HepG2 (cell line): ENCODE measurements around the gene ME3. TPM values are rescaled to one million over a fixed set of nuclear protein-coding genes. Genes with fewer than 3 reads are reported as not detected.

Experiments used
- EED ChIP-seq: sonication (generic); formaldehyde crosslinking; IDR thresholded peaks from 2 replicates; pipeline ENCODE4 v1.5.0; 2020; ENCODE audit warnings: mild to moderate bottlenecking, missing genetic modification reagents
- FOXA1 ChIP-seq, 2 experiments: fragments of 450-650 bp in 1 of 2; sonication (generic) in 1 of 2; formaldehyde crosslinking in 1 of 2; IDR thresholded peaks; 2 replicates each; pipeline versions ENCODE4 v1.4.0 to v1.6.1; 2016 to 2020; ENCODE audit warnings: missing genetic modification reagents in 1 of 2
- IKZF1 ChIP-seq: fragments of 450-650 bp; IDR thresholded peaks from 2 replicates; pipeline ENCODE4 v1.7.1; 2016
- NR2F6 ChIP-seq, 2 experiments: IDR thresholded peaks; 2 replicates each; pipeline ENCODE4 v1.6.1; 2016; ENCODE audit warnings: antibody characterized with exemption in 1 of 2, mild to moderate bottlenecking in 1 of 2
- SNRNP70 ChIP-seq: fragments of 200-400 bp; formaldehyde crosslinking; IDR thresholded peaks from 2 replicates; pipeline ENCODE4 v1.6.1; 2017; ENCODE audit warnings: mild to moderate bottlenecking, low read depth, low read length, moderate library complexity
- SP4 ChIP-seq: sonication (generic); formaldehyde crosslinking; IDR thresholded peaks from 2 replicates; pipeline ENCODE4 v1.8.1; 2023; ENCODE audit warnings: mild to moderate bottlenecking, missing genetic modification reagents
- U2AF2 ChIP-seq: fragments of 200-400 bp; formaldehyde crosslinking; IDR thresholded peaks from 2 replicates; pipeline ENCODE4 v1.6.1; 2017; ENCODE audit warnings: low read depth, mild to moderate bottlenecking, low read length
- ZFP36 ChIP-seq: fragments of 150-350 bp; IDR thresholded peaks from 2 replicates; pipeline ENCODE4 v1.6.1; 2018; ENCODE audit warnings: borderline replicate concordance, low read length, low read depth; ENCODE audit not compliant: partially characterized antibody
- ZKSCAN8 ChIP-seq: IDR thresholded peaks from 2 replicates; pipeline ENCODE4 v1.6.1; 2016; ENCODE audit warnings: borderline replicate concordance, missing genetic modification reagents, missing compliant biosample characterization
- ZNF350 ChIP-seq: sonication (generic); formaldehyde crosslinking; IDR thresholded peaks from 2 replicates; pipeline ENCODE4 v1.4.0; 2020; ENCODE audit warnings: mild to moderate bottlenecking, low read depth, missing genetic modification reagents, borderline replicate concordance
- ZNF354B ChIP-seq: sonication (generic); formaldehyde crosslinking; IDR thresholded peaks from 2 replicates; pipeline ENCODE4 v1.8.0; 2022; ENCODE audit warnings: mild to moderate bottlenecking, missing genetic modification reagents
- ZNF501 ChIP-seq: sonication (generic); formaldehyde crosslinking; IDR thresholded peaks from 2 replicates; pipeline ENCODE4 v1.5.1; 2020; ENCODE audit warnings: mild to moderate bottlenecking, moderate library complexity, missing genetic modification reagents
- ZNF530 ChIP-seq: sonication (generic); formaldehyde crosslinking; IDR thresholded peaks from 2 replicates; pipeline ENCODE4 v1.5.0; 2020; ENCODE audit warnings: low read depth, mild to moderate bottlenecking, missing genetic modification reagents
- polyA plus RNA-seq, 8 experiments: library from polyadenylated mRNA; depleted of rRNA in 3 of 8; stranded (reverse) in 7 of 8; unstranded in 1 of 8; fragments of >200 nt; fragmentation: Illumina TruSeq in 4 of 8; extraction: Trizol in 4 of 8; gene quantifications; 2 replicates each; pipeline versions ENCODE4 v1.2.1 to v1.2.3, GENCODE V29; 2011 to 2016; ENCODE audit warnings: low read depth in 4 of 8, missing spikeins in 1 of 8, mixed read lengths in 1 of 8; ENCODE audit not compliant: insufficient read depth in 1 of 8
- total RNA-seq, 5 experiments: library from RNA; depleted of rRNA; stranded (reverse); fragments of >200 nt; fragmentation: Illumina TruSeq; extraction: Trizol; gene quantifications; 2 replicates each; pipeline ENCODE4 v1.2.3, GENCODE V29; 2016; ENCODE audit warnings: low read depth in 1 of 5
- TF ChIP-seq, protein P1 (sequence below): sonication (generic); formaldehyde crosslinking; IDR thresholded peaks from 2 replicates; pipeline ENCODE4 v1.5.0; 2020; ENCODE audit warnings: mild to moderate bottlenecking, missing genetic modification reagents, moderate library complexity
- TF ChIP-seq, protein P2 (sequence below): IDR thresholded peaks from 2 replicates; pipeline ENCODE4 v1.6.1; 2016
- TF ChIP-seq, protein P3 (sequence below): sonication (generic); formaldehyde crosslinking; IDR thresholded peaks from 2 replicates; pipeline ENCODE4 v1.4.0; 2020; ENCODE audit warnings: missing genetic modification reagents
- TF ChIP-seq, protein P4 (sequence below): sonication (generic); formaldehyde crosslinking; IDR thresholded peaks from 2 replicates; pipeline ENCODE4 v1.4.0; 2020; ENCODE audit warnings: missing genetic modification reagents
- TF ChIP-seq, protein P5 (sequence below): sonication (generic); formaldehyde crosslinking; IDR thresholded peaks from 2 replicates; pipeline ENCODE4 v1.5.0; 2020; ENCODE audit warnings: missing genetic modification reagents
- TF ChIP-seq, protein P6 (sequence below): IDR thresholded peaks from 2 replicates; pipeline ENCODE4 v1.6.1; 2018; ENCODE audit warnings: missing genetic modification reagents, mild to moderate bottlenecking, missing compliant biosample characterization

ME3 gene
- total and polyA plus RNA-seq, 2 of the 13 experiments (the other 11 are each of a cell fraction or from before 2014, with no cell fraction given) = not detected

DNA sequence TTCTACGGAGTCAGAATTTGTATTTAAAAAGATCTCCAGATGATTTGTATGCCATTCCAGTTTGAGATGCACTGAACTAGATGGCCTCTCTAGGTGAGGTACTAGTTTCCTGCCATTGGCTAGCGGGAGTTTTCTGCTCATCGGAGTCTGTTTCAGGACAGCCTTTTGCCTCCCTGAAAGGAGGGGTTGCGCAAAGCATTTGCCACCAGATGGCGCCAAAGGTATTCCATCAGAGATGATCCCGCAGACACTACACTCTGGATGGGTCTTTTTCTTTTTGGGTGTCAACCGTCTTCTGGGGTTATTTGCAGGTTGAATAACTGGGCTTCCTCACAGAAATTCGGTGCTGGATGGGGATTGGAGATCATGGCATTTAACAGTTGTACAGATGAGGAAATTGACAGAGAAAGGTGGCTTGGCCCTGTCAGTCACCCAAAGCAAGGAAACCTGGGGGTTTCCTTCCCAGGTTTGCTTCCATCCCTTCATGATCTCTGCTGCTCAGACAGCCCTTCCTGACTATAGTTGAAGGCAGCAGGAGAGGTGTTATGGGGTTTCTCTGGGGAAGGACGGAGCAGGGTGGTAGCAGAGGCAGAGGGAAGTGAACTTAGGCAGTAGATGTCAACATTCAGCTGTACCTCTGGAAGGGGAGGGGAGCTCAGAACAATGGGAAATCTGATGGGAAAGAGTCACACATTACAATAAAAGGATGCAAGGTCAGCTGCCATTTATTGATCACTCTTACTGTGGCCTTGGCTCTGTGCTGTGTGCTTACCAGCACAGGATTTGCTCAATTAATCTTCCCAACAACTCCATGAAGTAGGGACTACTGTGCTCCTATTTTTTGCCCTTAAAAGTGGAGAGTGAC is 216.1 kb downstream of the ME3 start (continued):
- TF ChIP-seq ZKSCAN8 (no peak), ZFP36 (no peak), SNRNP70 (no peak), ZNF354B (CRISPR knock-in tag) (no peak), FOXA1 (IDR thresholded peaks at IDR 0.05) (no peak), FOXA1 (CRISPR knock-in tag; IDR thresholded peaks at IDR 0.05) (no peak), EED (CRISPR knock-in tag) (no peak), ZNF501 (CRISPR knock-in tag) (no peak), IKZF1 (no peak), ZNF530 (CRISPR knock-in tag) (no peak), ZNF350 (CRISPR knock-in tag) (no peak), NR2F6 (IDR thresholded peaks at IDR 0.05) (no peak), NR2F6 (CRISPR knock-in tag; IDR thresholded peaks at IDR 0.05) (0 out of 2 replicates have a peak, but pooled peaks have one; percentile 22), U2AF2 (no peak), SP4 (no peak)
- TF ChIP-seq, protein P1, sequence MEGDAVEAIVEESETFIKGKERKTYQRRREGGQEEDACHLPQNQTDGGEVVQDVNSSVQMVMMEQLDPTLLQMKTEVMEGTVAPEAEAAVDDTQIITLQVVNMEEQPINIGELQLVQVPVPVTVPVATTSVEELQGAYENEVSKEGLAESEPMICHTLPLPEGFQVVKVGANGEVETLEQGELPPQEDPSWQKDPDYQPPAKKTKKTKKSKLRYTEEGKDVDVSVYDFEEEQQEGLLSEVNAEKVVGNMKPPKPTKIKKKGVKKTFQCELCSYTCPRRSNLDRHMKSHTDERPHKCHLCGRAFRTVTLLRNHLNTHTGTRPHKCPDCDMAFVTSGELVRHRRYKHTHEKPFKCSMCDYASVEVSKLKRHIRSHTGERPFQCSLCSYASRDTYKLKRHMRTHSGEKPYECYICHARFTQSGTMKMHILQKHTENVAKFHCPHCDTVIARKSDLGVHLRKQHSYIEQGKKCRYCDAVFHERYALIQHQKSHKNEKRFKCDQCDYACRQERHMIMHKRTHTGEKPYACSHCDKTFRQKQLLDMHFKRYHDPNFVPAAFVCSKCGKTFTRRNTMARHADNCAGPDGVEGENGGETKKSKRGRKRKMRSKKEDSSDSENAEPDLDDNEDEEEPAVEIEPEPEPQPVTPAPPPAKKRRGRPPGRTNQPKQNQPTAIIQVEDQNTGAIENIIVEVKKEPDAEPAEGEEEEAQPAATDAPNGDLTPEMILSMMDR (CRISPR knock-in tag) = peak; percentile 92
- TF ChIP-seq, protein P2, sequence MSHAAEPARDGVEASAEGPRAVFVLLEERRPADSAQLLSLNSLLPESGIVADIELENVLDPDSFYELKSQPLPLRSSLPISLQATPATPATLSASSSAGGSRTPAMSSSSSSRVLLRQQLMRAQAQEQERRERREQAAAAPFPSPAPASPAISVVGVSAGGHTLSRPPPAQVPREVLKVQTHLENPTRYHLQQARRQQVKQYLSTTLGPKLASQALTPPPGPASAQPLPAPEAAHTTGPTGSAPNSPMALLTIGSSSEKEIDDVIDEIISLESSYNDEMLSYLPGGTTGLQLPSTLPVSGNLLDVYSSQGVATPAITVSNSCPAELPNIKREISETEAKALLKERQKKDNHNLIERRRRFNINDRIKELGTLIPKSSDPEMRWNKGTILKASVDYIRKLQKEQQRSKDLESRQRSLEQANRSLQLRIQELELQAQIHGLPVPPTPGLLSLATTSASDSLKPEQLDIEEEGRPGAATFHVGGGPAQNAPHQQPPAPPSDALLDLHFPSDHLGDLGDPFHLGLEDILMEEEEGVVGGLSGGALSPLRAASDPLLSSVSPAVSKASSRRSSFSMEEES (CRISPR knock-in tag) = no peak
- TF ChIP-seq, protein P3, sequence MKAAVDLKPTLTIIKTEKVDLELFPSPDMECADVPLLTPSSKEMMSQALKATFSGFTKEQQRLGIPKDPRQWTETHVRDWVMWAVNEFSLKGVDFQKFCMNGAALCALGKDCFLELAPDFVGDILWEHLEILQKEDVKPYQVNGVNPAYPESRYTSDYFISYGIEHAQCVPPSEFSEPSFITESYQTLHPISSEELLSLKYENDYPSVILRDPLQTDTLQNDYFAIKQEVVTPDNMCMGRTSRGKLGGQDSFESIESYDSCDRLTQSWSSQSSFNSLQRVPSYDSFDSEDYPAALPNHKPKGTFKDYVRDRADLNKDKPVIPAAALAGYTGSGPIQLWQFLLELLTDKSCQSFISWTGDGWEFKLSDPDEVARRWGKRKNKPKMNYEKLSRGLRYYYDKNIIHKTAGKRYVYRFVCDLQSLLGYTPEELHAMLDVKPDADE = no peak
- TF ChIP-seq, protein P4, sequence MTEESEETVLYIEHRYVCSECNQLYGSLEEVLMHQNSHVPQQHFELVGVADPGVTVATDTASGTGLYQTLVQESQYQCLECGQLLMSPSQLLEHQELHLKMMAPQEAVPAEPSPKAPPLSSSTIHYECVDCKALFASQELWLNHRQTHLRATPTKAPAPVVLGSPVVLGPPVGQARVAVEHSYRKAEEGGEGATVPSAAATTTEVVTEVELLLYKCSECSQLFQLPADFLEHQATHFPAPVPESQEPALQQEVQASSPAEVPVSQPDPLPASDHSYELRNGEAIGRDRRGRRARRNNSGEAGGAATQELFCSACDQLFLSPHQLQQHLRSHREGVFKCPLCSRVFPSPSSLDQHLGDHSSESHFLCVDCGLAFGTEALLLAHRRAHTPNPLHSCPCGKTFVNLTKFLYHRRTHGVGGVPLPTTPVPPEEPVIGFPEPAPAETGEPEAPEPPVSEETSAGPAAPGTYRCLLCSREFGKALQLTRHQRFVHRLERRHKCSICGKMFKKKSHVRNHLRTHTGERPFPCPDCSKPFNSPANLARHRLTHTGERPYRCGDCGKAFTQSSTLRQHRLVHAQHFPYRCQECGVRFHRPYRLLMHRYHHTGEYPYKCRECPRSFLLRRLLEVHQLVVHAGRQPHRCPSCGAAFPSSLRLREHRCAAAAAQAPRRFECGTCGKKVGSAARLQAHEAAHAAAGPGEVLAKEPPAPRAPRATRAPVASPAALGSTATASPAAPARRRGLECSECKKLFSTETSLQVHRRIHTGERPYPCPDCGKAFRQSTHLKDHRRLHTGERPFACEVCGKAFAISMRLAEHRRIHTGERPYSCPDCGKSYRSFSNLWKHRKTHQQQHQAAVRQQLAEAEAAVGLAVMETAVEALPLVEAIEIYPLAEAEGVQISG (CRISPR knock-in tag) = no peak
- TF ChIP-seq, protein P5, sequence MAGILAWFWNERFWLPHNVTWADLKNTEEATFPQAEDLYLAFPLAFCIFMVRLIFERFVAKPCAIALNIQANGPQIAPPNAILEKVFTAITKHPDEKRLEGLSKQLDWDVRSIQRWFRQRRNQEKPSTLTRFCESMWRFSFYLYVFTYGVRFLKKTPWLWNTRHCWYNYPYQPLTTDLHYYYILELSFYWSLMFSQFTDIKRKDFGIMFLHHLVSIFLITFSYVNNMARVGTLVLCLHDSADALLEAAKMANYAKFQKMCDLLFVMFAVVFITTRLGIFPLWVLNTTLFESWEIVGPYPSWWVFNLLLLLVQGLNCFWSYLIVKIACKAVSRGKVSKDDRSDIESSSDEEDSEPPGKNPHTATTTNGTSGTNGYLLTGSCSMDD (CRISPR knock-in tag) = no peak
- TF ChIP-seq, protein P6, sequence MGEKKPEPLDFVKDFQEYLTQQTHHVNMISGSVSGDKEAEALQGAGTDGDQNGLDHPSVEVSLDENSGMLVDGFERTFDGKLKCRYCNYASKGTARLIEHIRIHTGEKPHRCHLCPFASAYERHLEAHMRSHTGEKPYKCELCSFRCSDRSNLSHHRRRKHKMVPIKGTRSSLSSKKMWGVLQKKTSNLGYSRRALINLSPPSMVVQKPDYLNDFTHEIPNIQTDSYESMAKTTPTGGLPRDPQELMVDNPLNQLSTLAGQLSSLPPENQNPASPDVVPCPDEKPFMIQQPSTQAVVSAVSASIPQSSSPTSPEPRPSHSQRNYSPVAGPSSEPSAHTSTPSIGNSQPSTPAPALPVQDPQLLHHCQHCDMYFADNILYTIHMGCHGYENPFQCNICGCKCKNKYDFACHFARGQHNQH (CRISPR knock-in tag) = no peak
